NCI-H1105 (cell line): ENCODE measurements around the gene KCNQ5.

Experiments used
- DNase-seq: peaks from one replicate; lab custom pipeline; 2025; lab: John Stamatoyannopoulos, UW

Gene KCNQ5

DNA sequence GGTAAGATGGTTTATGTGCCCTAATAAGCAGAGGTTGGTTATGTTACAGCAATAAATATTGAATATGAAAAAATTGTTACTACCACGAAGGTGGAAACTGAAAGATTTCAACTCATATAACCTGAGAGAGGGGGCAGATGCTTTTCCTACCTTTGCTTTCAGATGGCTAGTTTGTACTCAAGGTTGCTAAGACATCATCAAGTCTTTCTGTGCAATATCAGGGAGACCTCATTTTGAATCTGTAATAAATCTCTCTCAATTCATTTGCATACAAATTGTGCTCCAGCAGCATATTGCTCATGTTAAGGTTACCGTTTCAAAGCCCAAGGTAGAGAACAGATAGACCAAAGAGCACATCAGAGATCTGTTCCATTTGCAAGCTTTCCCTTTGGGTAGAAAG is 383.0 kb downstream of the KCNQ5 start:
- no peak for DNase-seq

DNA sequence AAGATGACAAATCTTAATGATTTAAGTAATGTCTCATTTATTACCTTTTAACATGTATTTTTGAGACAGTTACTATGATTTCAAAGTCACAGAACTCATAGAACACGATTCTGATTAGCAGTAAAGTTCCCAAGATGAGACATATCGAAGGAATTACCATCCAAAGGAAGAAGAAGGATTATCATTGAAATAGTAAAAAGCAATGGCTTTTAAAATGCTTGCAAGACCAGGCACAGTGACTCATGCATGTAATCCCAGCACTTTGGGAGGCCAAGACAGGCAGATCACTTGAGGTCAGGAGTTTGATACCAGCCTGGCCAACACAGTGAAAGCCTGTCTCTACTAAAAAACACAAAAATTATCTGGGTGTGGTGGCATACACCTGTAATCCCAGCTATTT is 384.3 kb downstream of the KCNQ5 start:
- no peak for DNase-seq

DNA sequence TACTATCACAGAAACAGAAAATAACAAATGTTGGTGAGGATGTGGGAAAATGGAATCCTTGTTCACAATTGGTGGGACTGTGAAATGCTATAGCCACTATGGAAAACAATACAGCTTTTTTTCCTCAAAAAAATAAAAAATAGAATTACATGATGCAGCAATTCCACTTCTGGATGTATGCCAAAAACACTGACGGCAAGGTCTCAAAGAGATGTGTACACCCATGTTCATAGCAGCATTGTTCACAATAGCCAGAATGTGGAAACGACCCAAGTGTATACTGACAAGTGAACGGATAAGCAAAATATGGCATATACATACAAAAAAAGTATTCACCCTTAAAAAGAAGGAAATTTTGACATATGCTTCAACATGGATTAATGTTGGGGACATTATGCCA is 390.1 kb downstream of the KCNQ5 start:
- DNase-seq: no peak

DNA sequence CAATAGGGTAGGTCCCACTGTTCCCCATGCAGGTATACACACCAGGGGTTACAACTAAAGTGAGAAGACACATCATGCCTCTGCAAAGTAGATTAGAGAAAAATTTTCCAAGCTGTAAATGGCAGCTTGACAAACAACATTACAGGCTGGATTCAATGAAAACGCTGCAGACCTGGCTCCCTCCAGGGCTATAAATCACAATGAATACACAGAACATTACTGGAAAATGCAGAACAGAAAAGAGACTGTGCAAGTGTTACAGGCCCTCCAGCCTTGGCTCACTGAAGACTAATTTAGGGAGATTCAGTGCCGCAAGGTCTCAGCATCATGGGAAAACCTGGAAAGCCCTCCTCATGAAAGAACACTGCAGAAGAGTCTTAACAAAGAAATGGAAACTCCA is 395.6 kb downstream of the KCNQ5 start:
- DNase-seq: no peak

DNA sequence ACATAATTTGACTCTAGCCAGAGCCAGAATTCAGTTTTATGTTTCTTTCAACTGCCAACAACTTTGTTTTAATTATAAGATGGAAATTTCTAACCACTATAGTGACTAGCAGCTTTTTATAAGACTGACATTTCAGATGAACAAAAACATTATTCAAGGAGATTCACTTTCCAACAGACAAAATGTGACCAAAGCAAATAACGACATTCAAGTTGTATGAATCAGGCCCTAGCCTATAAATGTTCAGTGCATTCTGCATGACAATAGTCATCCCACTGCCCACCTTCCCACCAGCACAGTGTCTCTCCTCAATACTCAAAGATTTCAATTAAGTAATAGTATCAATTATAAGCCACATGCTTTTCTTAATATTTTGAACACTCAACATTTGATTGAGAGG is 402.7 kb downstream of the KCNQ5 start:
- DNase-seq: no peak

DNA sequence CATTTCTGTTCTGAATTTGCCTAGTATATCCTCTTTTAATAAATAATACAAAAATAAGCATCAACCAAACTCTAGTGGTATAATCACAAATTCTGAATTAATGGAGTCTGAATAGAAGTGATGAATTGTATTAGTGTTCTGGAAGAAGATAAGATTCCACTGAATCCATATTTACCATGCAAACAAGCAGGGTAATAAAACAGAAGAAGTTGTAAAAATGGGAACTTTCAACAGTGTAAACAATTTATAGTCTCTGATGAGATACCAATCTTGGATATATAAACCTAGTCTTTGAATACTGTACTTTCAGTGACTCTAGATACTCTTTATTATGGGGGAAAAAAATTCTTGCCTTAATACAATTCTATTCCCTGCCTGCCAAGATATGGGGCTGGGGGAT is 405.8 kb downstream of the KCNQ5 start:
- no peak for DNase-seq

DNA sequence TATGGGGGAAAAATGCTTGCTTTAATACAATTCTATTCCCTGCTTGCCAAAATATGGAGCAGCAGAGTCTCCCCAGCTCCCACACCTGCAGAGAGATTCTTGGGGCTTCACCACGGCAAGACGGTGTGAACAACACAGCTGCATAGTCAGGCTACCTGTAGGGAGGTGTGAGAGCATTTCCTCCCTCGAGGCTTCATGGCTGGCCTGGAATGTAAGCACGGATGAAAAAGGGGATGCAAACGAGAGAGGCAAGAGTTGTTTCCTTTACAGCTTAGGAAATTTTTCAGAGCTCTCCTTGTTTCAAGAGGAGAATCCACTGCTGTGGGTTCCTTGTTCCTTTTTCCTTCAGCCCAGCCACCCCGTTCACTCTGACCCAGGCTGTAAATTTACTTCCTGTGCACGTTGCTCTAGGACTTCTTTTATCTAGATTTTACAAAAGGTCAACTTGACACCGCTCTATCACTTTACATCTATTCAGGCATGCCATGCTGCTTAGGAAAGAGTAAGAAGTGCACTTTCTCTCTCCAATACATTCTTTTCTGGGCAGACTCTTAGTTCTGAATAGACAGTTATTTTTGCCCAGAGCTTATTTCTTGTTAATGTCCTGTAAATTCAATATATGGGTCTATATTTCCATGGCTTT is 406.4 kb downstream of the KCNQ5 start:
- DNase-seq: no peak

DNA sequence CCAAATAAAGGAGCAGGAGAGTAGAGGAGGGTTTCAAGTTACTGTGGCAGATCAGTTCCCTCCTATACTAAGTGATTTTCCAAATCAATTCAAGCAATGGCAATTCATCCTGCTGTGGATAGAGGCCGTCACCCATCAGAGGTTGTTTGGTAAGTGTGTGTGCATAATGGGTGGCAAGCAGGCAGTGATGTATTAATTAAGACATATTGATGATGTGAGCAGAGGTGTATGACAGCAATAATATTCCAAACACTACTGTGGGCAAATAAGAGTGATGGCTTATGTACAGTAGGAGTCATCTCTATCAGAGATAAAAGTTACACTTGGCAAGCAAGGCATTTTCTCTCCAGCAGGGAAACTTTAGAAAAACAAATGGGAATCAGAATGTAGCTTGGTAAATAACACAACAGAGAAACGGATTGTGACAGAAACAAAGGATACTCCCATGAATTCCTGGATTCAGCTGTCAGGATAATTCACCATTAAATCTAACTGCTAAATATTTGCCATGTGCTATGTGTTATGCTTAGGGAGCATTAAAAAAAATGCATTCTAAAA is 407.1 kb downstream of the KCNQ5 start:
- no peak for DNase-seq

DNA sequence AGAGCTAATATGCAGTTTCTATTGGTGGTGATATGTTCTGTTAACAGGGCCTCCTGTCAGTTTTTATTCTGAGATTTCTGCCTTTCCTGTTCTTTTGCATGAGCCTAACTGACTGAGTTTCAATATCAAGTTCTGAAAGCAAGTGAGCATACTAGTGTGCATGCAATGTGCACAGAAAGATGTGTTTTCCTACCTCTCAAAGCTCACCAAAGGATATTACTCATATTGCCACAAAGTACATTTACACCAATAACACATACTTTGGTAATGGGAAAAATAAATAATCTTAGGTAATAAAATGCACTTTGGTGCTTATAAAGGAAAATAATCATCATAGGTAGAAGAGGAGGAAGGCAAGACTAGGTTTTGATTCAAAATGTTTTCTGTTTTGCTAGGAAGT is 408.4 kb downstream of the KCNQ5 start:
- DNase-seq: no peak

DNA sequence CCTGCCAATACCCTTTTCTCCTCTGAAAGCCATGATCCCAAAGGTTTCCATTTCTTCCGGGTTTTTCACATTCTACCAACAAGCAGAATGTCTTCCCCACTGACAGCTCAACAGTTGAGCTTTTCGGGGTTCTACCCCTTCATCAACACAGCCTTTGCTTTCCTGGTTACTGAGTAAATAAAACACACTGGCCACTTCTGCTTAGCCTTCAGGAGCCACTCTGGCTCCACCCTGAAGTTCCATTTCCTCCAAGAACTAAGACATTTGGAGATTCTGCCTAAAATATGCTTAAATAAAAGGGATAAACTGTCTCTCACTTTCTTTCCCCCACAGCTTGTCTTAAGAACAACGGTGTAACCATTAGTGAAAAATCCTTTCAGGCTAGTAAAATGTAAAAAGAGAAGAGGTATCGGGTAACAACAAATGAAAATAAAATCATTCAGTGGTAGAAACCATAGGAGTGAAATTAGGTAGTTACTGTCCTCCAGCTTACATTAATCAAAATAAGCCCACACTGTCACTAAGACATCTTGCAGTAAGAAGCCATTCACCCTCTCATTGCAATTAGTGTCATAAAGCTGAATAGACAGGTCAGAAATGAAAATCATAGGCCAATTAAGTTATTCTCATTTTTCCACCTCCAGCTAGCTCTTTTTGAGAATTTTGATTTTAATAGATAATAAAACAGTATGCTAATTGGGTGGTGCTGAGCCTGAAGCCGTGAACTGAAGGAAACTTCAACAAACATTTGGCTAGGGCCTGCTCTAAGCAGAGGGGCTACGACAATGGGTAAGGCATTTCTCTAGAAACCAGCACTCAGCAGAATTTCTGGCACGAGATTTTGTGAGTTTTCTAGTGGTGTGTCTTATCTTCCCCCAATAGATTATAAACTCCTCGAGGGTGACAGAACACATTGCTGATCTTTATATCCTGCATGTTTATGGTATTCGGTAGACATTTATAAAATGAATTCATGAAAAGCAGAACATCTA is 409.2 kb downstream of the KCNQ5 start:
- DNase-seq: no peak

DNA sequence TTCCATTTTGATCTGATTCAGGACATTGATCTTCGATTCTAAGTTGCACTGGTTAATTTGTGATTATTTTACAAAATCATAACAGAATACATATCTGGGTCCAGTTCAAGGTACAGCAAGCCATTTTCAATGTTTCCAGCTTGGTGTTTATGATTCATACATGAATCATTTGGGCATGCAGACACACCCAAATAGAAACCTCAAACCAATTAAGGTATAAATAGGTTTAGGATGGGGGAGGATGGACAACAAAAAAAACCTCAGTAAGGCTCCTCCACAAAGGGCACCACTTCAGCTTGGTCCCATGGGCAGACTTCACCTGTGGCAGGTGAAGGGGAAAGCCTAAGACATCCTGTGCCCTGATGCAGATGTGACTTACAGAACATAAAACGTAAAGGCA is 410.7 kb downstream of the KCNQ5 start:
- no peak for DNase-seq

DNA sequence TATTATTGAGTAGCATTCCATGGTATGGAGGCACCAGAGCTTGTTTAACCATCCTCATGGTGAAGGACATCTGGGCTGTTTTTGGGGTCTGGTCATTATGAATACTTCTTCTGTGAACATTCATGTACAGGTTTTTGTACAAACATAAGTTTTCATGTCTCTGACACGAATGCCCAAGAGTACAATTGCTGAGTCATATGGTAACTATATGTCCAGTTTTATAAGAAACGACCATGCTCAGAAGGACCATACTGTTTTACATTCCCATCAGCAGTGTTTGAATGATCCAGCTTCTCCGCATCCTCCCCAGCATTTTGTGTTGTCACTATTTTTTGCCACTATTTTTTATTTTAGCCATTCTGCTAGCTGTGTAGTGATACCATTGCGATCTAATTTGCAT is 414.8 kb downstream of the KCNQ5 start:
- no peak for DNase-seq

DNA sequence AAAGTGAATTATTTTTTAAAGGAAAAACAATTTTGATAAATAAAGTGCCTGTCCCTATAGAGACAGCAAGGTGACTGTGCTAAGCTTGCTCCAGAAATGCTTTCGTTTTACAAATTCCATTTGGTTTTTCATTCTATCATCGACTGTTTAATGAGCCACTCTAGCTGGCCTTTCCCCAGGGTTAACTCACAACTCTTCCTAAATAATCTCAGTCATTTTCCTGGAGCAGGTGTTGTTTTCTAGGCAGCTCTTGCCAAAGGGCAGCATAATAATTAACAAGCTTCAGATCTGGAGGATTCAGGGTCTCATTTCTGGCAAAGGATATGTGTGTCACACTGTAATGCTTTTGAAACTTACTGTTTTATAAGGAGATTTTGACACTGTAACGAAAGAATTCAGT is 419.2 kb downstream of the KCNQ5 start:
- DNase-seq: peak; percentile 44

DNA sequence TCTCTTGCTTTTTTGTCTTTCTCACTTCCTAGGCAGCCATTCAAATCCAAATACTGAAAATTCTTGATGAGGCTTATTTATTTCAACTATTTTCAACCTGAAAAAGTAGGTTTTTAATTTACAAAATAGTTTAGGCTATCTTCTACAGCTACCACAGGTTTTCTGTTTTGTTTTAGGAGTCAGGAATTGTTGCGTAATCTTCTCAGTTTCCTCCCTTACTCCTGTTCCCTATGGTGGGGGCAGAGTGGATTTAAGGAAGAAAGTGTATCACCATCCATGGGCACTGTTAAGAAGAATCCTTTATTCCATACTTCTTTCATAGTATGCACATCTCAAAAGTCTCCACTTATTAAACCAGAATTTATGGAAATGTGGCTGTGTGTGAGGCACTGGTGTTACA is 421.0 kb downstream of the KCNQ5 start:
- DNase-seq: no peak

DNA sequence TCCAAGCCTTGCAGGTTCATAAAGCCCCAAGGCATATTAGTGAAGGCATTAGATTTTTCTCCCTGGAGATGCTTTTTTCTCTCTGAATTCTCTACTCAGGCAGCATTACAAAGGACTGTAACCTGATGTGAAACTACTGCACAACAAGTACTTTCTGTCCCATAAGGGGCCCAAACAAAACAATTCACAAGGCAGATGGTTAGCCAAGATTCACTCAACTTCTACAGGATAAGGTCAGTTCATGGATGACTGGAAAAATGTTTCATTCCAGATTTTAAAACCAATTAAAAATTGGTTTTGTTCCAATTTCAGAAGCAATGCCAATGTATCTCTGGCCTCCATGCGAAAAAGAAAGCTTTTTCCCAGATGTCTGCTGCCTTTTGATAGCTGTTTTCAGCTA is 421.6 kb downstream of the KCNQ5 start:
- DNase-seq: no peak

DNA sequence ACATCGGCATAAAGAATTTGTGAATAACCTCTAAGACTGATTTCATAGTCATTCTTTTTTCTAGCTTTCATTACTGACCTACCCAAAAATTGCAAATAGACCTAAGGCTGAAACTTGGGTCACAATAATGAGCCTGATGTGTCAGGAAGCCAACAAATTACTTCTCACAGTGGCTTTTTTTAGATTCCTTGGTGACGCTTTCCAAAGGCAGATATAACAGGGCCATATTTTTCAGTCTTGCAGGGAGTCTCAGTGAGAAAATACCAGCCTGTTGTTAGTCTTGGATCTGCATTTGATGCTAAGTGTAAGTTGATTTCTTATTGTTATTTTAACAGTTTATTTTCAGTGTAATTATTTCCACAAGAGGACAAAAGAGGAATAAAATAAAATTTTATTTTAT is 423.7 kb downstream of the KCNQ5 start:
- no peak for DNase-seq

DNA sequence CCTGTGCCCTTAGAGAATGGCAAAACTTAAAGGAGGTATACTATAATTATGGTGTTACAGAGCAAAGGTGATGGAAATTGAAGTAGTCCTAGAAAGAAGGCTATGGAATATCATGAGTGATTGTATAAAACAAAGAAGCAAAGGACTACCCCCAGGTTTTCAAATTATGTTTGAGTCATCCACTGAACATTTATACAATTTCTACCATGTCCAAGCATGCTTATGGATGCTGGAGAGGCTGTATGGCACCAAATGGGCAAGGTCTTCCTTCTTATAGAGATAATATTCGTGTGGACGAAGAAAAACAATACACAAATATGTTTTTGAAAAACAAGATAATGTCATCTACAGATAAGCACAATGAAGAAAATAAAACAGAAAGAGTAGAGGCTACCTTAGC is 425.9 kb downstream of the KCNQ5 start:
- no peak for DNase-seq

DNA sequence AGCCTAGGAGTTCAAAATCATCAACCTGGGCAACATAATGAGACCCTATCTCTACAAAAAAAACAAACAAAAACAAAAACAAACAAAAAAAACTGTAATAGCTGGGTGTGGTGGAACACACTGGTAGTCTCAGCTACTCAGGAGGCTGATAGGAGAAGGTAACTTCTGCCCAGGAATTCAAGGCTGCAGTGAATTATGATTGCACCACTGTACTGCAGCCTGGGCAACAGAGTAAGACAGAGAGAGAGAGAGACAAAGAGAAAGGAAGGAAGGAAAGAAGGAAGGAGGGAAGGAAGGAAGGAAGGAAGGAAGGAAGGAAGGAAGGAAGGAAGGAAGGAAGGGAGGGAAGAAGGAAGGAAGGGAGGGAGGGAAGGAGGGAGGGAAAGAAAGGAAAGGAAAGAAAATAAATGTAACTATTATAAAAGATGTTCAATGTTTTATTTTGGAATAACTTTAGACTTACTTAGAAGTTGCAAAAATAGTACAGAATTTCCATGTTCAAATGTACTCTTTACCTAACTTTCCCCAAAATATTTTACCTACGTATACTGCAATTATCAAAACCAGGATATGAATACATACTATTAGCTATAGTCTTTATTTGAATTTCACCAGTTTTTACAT is 428.2 kb downstream of the KCNQ5 start:
- no peak for DNase-seq

DNA sequence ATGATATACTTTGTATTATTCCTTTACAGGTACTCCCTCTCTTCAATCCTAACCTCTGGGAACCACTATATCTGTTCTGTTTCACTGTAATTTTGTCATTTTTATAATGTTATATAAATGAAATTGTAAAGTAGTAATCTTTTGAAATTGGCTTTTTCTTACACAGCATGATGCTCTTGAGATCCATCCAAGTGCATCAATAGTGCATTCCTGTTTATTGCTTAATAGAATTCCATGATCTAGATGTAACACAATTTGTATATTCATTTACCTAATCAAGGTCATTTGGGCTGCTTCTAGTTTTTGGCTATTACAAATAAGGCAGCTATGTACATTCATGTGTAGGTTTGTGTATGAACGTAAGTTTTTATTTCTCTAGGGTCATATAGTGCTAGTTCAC is 428.8 kb downstream of the KCNQ5 start:
- DNase-seq: no peak

DNA sequence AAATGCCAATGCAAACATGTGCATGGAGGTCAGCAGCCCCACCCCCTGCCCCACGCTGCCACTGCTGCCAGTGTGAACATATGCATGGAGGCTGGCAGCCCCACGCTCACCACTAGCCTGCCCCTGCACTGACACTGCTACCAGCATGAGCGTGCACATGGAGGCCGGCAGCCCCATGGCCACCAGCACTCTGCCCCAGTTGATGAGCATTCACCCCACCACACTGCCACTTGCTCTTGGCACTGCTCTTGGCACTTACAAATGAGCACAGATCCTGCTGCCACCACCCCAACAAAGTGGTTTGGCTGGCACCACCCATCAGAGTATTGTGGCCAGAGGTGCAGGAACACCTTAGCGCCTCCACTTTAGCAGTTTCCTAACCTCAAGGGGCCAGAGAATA is 429.3 kb downstream of the KCNQ5 start:
- no peak for DNase-seq

DNA sequence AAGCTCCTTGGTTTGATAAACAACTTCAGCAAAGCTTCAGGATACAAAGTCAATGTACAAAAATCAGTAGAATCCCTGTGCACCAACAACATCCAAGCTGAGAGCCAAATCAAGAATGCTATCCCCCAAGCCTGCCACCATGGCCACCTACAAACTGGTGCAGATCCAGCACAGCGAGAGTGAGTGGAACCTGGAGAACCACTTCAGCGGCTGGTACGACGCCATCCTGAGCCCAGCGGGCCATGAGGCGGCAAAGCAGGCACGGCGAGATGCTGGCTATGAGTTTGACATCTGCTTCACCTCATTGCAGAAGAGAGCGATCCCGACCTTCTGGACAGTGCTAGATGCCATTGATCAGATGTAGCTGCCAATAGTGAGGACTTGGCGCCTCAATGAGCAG is 433.1 kb downstream of the KCNQ5 start:
- no peak for DNase-seq

DNA sequence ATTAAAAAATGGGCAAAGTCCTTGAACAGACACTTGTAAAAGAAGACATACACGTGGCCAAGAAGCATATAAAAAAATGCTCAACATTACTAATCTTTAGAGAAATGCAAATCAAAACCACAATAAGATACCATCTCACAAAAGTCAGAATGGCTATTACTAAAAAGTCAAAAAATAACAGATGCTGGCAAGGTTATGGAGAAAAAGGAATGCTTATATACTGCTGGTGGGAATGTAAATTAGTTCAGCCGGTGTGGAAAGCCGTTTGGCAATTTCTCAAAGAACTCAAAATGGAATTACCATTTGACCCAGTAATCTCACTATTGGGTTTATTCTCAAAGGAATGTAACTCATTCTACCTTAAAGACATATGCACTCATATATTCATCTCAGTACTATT is 436.9 kb downstream of the KCNQ5 start:
- DNase-seq: no peak

DNA sequence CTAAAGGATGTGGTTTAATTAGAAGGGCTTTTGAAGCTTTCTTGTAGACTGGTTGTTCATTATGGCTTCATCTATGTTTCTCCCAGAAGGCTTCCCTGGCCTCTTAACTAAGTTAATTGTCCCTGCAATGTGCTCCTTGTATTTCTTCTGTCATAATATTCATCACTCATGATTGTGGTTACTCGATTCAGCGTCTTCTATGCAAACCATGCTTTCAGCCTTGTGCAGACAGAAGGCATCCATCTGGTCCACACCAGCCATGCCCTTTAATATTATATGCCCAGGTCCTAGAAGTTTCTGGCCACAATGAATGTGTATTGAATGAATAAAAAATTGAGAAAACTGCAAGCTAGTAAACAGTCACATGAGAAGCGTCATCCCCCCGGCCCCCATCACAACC is 440.3 kb downstream of the KCNQ5 start:
- DNase-seq: no peak
